Testis (tissue), 3 donors: ENCODE results near the gene TNS2. TPM values are rescaled to one million over a fixed set of nuclear protein-coding genes. Genes with fewer than 3 reads are reported as not detected.
"Not testable (repeated sequence)": the region's sequence is repeated elsewhere in the genome, so short reads cannot be mapped to it uniquely, and the experiment has no call there.

ENCODE experiments used
- DNase-seq: peaks from one replicate; pipeline ENCODE4 v3.0.0-alpha.2; 2019
- H3K27ac ChIP-seq, 2 donors: fragments of 200-600 bp; sonication (generic); one replicate each; pipeline ENCODE4 v1.5.1; 2019
- H3K27me3 ChIP-seq: fragments of 200-600 bp; sonication (generic); one replicate; pipeline ENCODE4 v1.5.1; 2019
- H3K36me3 ChIP-seq: fragments of 200-600 bp; sonication (generic); one replicate; pipeline ENCODE4 v1.5.1; 2017; ENCODE audit warnings: low read depth; ENCODE audit errors: missing control alignments
- H3K4me1 ChIP-seq: fragments of 200-600 bp; sonication (generic); one replicate; pipeline ENCODE4 v1.5.1; 2019
- H3K4me3 ChIP-seq, 2 donors: fragments of 200-600 bp; sonication (generic); one replicate each; pipeline ENCODE4 v1.5.1; 2017 to 2019
- H3K9me3 ChIP-seq: fragments of 200-600 bp; sonication (generic); one replicate; pipeline ENCODE4 v1.5.1; 2017
- POLR2A ChIP-seq: fragments of 450-650 bp; IDR thresholded peaks from one replicate; pipeline ENCODE4 v1.6.1; 2017; ENCODE audit warnings: antibody characterized with exemption, mild to moderate bottlenecking, moderate library complexity
- WGBS, 2 donors: methylation state at CpG; one replicate each; pipeline ENCODE4 v1.1.5; 2018; 5-methylcytosine and 5-hydroxymethylcytosine counted together
- intact Hi-C: fragments of 100-400 bp; cut with DNase I; formaldehyde crosslinking; loops from one replicate; pipeline ENCODE4 v1.15.1; 2023; ENCODE audit warnings: low total_unique reads
- microRNA-seq, 2 donors: library from miRNA; unstranded; fragments of <30 nt; microRNA quantifications; one replicate each; pipeline ENCODE4, GENCODE V29; 2016; ENCODE audit warnings: borderline number of aligned reads in 2 of 2, borderline replicate concordance in 1 of 2
- polyA plus RNA-seq: library from polyadenylated mRNA; stranded (reverse); fragments of 350-450 nt; fragmentation: Illumina TruSeq; extraction: RNeasy Lipid Tissue Mini Kit (QIAGEN cat#74804); gene quantifications from one replicate; pipeline ENCODE4 v1.2.3, GENCODE V29; 2014; ENCODE audit warnings: low read depth, low replicate concordance; ENCODE audit not compliant: insufficient read depth
- small RNA-seq, 2 donors: library from RNA; depleted of rRNA; stranded (forward); fragments of <200 nt; gene quantifications; one replicate each; pipeline ENCODE3, GENCODE V24; 2016
- total RNA-seq, 2 donors: library from RNA; depleted of rRNA; stranded (reverse); fragments of >200 nt; gene quantifications; one replicate each; pipeline ENCODE4 v1.2.3, GENCODE V29; 2016
- TF ChIP-seq, protein P1 (sequence below), 3 experiments: fragments of 450-650 bp in 2 of 3; fragments of 200-600 bp in 1 of 3; sonication (generic) in 1 of 3; IDR thresholded peaks; one replicate each; pipeline ENCODE4 v1.5.1; 2016 to 2019; ENCODE audit warnings: antibody characterized with exemption in 3 of 3, mild to moderate bottlenecking in 2 of 3, moderate library complexity in 1 of 3

Gene TNS2
- total and polyA plus RNA-seq, 3 donors from 2014 or later: 47.0 to 138 (median 108) TPM

GRCh38 chr12:53105712-53106439, 56.0 kb downstream of the TNS2 start:
- Histone ChIP-seq H3K27me3 (no peaks in the 10 kb centered on the region), H3K9me3 (no peaks in the 10 kb centered on the region), H3K27ac (no peak overlapping the region), H3K36me3 (no peaks in the 10 kb centered on the region), H3K4me3 (no peak overlapping the region), H3K4me1 (peaks cover 16% of the 10 kb centered on the region)
- TF ChIP-seq POLR2A: no peak
- TF ChIP-seq, protein P1, sequence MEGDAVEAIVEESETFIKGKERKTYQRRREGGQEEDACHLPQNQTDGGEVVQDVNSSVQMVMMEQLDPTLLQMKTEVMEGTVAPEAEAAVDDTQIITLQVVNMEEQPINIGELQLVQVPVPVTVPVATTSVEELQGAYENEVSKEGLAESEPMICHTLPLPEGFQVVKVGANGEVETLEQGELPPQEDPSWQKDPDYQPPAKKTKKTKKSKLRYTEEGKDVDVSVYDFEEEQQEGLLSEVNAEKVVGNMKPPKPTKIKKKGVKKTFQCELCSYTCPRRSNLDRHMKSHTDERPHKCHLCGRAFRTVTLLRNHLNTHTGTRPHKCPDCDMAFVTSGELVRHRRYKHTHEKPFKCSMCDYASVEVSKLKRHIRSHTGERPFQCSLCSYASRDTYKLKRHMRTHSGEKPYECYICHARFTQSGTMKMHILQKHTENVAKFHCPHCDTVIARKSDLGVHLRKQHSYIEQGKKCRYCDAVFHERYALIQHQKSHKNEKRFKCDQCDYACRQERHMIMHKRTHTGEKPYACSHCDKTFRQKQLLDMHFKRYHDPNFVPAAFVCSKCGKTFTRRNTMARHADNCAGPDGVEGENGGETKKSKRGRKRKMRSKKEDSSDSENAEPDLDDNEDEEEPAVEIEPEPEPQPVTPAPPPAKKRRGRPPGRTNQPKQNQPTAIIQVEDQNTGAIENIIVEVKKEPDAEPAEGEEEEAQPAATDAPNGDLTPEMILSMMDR (IDR thresholded peaks at IDR 0.05): no peak
- DNase-seq: no peak
- intact Hi-C loops: no loop called here
- 84 to 96% methylated on average over 7 of the region's 7 CpGs for WGBS, 2 donors

DNA sequence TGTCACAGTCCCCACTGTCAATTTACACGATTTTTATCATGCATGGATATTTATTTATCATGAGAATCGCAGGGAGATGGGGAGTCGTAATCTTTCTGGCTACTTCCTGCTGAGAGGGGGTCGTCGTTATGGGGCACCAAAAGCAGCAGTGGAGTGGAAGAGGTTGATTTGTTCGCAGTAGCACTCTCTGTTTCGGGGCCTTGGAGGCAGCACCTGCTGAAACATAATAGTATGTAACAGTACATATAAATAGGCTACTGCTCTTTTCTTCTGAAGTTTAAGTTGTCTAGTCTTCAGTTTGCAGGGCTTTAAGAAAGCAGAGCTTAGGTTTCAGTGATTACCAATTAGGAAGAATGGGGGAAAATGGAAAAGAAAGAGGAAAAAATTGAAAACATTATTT, 57.3 kb downstream of the TNS2 start:
- no peaks in the 10 kb centered on the region for H3K36me3 ChIP-seq
- H3K9me3 ChIP-seq: no peaks in the 10 kb centered on the region
- no peaks in the 10 kb centered on the region for H3K27me3 ChIP-seq
- intact Hi-C loops: no loop called here
- H3K4me3 ChIP-seq: no peak overlapping the region
- H3K27ac ChIP-seq: peak overlapping the region in 1 of 2 donors; percentile 60
- 45 to 47% methylated on average over 7 of the region's 7 CpGs for WGBS, 2 donors
- TF ChIP-seq, protein P1 (IDR thresholded peaks at IDR 0.05): no peak
- no peak for TF ChIP-seq POLR2A
- peaks cover 16% of the 10 kb centered on the region for H3K4me1 ChIP-seq
- no peak for DNase-seq

DNA sequence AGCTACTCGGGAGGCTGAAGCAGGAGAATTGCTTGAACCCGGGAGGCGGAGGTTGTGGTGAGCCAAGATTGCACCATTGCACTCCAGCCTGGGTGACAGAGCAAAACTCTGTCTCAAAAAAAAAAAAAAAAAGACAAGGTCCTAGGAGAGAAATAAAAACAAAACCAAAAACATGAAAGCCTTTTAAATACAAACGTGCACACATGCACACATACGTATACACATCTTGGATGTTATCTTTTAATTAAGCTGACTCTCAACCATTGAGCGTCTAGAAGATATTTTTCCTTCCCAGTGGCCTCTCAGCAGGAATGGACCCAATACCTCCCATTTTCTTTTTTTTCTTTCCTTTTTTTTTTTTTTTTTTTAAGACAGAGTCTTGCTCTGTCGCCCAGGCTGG, 62.6 kb downstream of the TNS2 start:
- H3K36me3 ChIP-seq, H3K4me3 ChIP-seq, DNase-seq, H3K9me3 ChIP-seq, H3K27me3 ChIP-seq, H3K27ac ChIP-seq, H3K4me1 ChIP-seq, intact Hi-C loops: not testable (repeated sequence)
- 90 to 91% methylated on average over 7 of the region's 7 CpGs for WGBS, 2 donors

DNA sequence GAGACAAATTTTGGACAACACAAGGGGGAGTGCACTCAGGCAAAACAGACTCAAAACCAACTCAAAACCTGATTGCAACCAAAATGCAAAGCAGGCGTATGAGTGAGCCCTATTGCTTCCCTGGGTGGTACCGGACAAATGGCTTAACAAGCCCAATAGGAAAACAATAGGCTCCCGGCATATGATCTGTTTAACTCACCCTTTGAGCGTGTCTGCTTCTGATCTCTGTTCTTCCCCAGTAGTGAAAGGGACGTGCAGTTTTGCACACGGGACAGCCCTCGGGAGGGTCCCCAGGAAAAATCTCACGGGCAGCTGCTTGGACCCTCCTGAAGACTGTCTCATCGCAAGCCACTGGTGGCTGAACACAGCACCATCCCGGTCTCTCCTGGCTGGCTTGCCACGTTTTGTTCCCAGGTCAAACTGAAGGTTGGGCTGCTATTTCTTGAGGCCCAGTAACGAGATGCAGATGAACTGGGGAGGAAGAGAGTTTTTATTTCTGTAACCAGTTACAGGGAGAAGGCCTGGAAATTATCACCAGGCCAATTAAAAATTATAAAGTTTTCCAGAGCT, 63.4 kb downstream of the TNS2 start:
- intact Hi-C loops: no loop called here
- no peak overlapping the region for H3K4me3 ChIP-seq
- H3K9me3 ChIP-seq: no peaks in the 10 kb centered on the region
- no peak overlapping the region for H3K27ac ChIP-seq
- no peak for DNase-seq
- no peak for TF ChIP-seq POLR2A
- TF ChIP-seq, protein P1 (IDR thresholded peaks at IDR 0.05): no peak
- H3K4me1 ChIP-seq: peaks cover 3% of the 10 kb centered on the region
- H3K36me3 ChIP-seq: no peaks in the 10 kb centered on the region
- no peaks in the 10 kb centered on the region for H3K27me3 ChIP-seq
- 67 to 81% methylated on average over 11 to 12 of the region's 12 CpGs for WGBS, 2 donors

DNA sequence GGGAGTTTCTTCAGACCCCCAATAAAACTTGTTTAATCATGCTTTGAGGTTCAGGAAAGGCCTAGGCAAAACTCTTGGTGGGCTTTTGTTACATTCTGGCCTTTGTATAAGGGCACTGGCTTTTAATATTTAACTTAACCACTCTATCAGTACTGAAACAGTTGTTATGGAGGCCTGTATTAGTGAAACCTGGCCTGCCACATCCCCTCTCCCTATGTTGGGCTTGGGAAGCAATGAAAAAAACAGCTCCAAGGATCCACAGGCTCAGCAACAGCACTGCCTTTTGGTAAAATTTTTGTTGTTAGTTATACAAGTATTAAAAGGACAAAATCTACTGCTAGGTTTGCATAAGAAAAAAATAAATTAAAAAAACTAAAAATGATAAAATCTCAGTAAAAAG, 64.1 kb downstream of the TNS2 start:
- TF ChIP-seq, protein P1 (IDR thresholded peaks at IDR 0.05): no peak
- TF ChIP-seq POLR2A: no peak
- H3K4me3 ChIP-seq: no peak overlapping the region
- no peak overlapping the region for H3K27ac ChIP-seq
- no peaks in the 10 kb centered on the region for H3K4me1 ChIP-seq
- intact Hi-C loops: no loop called here
- no peaks in the 10 kb centered on the region for H3K9me3 ChIP-seq
- no peaks in the 10 kb centered on the region for H3K27me3 ChIP-seq
- no peak for DNase-seq
- H3K36me3 ChIP-seq: no peaks in the 10 kb centered on the region

Small RNA genes lying within 50 kb of the gene (microRNA-seq; reads per million reads assigned to microRNA genes)
- gene MIR6757: 0 reads per million in 2 donors

Small RNA genes lying within 50 kb of the gene (small RNA-seq; reads per million reads assigned to genes)
- 0 reads per million in 2 donors for gene MIR6757

Other genes starting within 250 kb of the TNS2 start
- gene KRT4, start 235.9 kb upstream of the TNS2 start, total RNA-seq: under 1 TPM in 1 of 2 donors, not detected in 1; 0.19 TPM
- gene KRT4, start 235.9 kb upstream of the TNS2 start, polyA plus RNA-seq: not detected
- under 1 TPM; 0.19 to 0.24 TPM for gene KRT79, start 215.8 kb upstream of the TNS2 start, total RNA-seq
- gene KRT79, start 215.8 kb upstream of the TNS2 start, polyA plus RNA-seq: not detected
- gene KRT78, start 201.1 kb upstream of the TNS2 start, total RNA-seq: 1 to 10 TPM in 1 of 2 donors, under 1 TPM in 1; 0.93 to 1.1 TPM
- gene KRT78, start 201.1 kb upstream of the TNS2 start, polyA plus RNA-seq: 0.99 TPM
- 10 to 100 TPM; 13.2 to 14.6 TPM for gene KRT8, start 145.0 kb upstream of the TNS2 start, total RNA-seq
- 63.0 TPM for gene KRT8, start 145.0 kb upstream of the TNS2 start, polyA plus RNA-seq
- gene KRT18, start 100.9 kb upstream of the TNS2 start, total RNA-seq: 10 to 100 TPM; 20.2 to 35.9 TPM
- gene KRT18, start 100.9 kb upstream of the TNS2 start, polyA plus RNA-seq: 51.9 TPM
- gene EIF4B, start 43.6 kb upstream of the TNS2 start, total RNA-seq: 100 to 1,000 TPM; 219 to 305 TPM
- 249 TPM for gene EIF4B, start 43.6 kb upstream of the TNS2 start, polyA plus RNA-seq
- gene SPRYD3, start 29.3 kb downstream of the TNS2 start, total RNA-seq: 10 to 100 TPM; 27.7 to 29.5 TPM
- 29.5 TPM for gene SPRYD3, start 29.3 kb downstream of the TNS2 start, polyA plus RNA-seq
- 100 to 1,000 TPM; 121 to 261 TPM for gene IGFBP6, start 47.6 kb downstream of the TNS2 start, total RNA-seq
- gene IGFBP6, start 47.6 kb downstream of the TNS2 start, polyA plus RNA-seq: 185 TPM
- gene SOAT2, start 53.4 kb downstream of the TNS2 start, total RNA-seq: under 1 TPM in 1 of 2 donors, not detected in 1; 0.19 TPM
- 0.25 TPM for gene SOAT2, start 53.4 kb downstream of the TNS2 start, polyA plus RNA-seq
- gene ZNF740, start 130.7 kb downstream of the TNS2 start, total RNA-seq: 10 to 100 TPM; 19.8 to 27.2 TPM
- gene ZNF740, start 130.7 kb downstream of the TNS2 start, polyA plus RNA-seq: 15.6 TPM
- gene CSAD, start 130.9 kb downstream of the TNS2 start, total RNA-seq: 10 to 100 TPM; 73.9 to 93.7 TPM
- gene CSAD, start 130.9 kb downstream of the TNS2 start, polyA plus RNA-seq: 34.9 TPM
- gene ITGB7, start 157.2 kb downstream of the TNS2 start, total RNA-seq: 1 to 10 TPM in 1 of 2 donors, under 1 TPM in 1; 0.24 to 1.2 TPM
- gene ITGB7, start 157.2 kb downstream of the TNS2 start, polyA plus RNA-seq: 3.7 TPM
- 10 to 100 TPM; 12.1 to 12.5 TPM for gene RARG, start 182.1 kb downstream of the TNS2 start, total RNA-seq
- 13.6 TPM for gene RARG, start 182.1 kb downstream of the TNS2 start, polyA plus RNA-seq
- gene ESPL1, start 218.2 kb downstream of the TNS2 start, total RNA-seq: 10 to 100 TPM; 16.5 to 24.5 TPM
- gene ESPL1, start 218.2 kb downstream of the TNS2 start, polyA plus RNA-seq: 30.5 TPM
- 100 to 1,000 TPM; 430 to 494 TPM for gene PFDN5, start 245.5 kb downstream of the TNS2 start, total RNA-seq
- 797 TPM for gene PFDN5, start 245.5 kb downstream of the TNS2 start, polyA plus RNA-seq
- gene MYG1, start 249.6 kb downstream of the TNS2 start, total RNA-seq: 100 to 1,000 TPM; 106 to 117 TPM
- 287 TPM for gene MYG1, start 249.6 kb downstream of the TNS2 start, polyA plus RNA-seq